Activated B cell treated with CpG ODN at 0.5 μM for 24 hours (primary cell): ENCODE measurements around the gene ORC5. TPM values are rescaled to one million over a fixed set of nuclear protein-coding genes. Genes with fewer than 3 reads are reported as not detected.

ENCODE experiments used
- ATAC-seq: fragments of 200-7000 bp; cut with Tn5 transposase; one replicate; pipeline ENCODE4 v1.10.0; 2021; ENCODE audit warnings: low read depth, mild to moderate bottlenecking, moderate library complexity
- CTCF ChIA-PET: fragments of 350-600 bp; sonication (Branson Sonifier 250); formaldehyde crosslinking; loops from one replicate; lab custom pipeline; 2021; ENCODE audit warnings: antibody characterized with exemption; lab: Charles Lee
- POLR2A ChIA-PET: fragments of 350-600 bp; sonication (Branson Sonifier 250); formaldehyde crosslinking; loops from one replicate; lab custom pipeline; 2021; ENCODE audit warnings: antibody characterized with exemption; lab: Charles Lee
- DNase-seq: peaks from one replicate; pipeline ENCODE4 v3.0.0; 2022
- H3K27ac Mint-ChIP-seq: one replicate; pipeline ENCODE4 v1.8.0; 2020; ENCODE audit warnings: mixed read lengths
- H3K27me3 Mint-ChIP-seq: one replicate; pipeline ENCODE4 v1.8.0; 2021; ENCODE audit warnings: mixed read lengths
- H3K36me3 Mint-ChIP-seq: one replicate; pipeline ENCODE4 v1.8.0; 2021; ENCODE audit warnings: low read depth, mixed read lengths
- H3K4me1 Mint-ChIP-seq: one replicate; pipeline ENCODE4 v1.8.0; 2021; ENCODE audit warnings: mixed read lengths
- H3K4me3 Mint-ChIP-seq: one replicate; pipeline ENCODE4 v1.8.0; 2020; ENCODE audit warnings: mild to moderate bottlenecking, mixed read lengths
- H3K9me3 Mint-ChIP-seq: one replicate; pipeline ENCODE4 v1.8.0; 2020; ENCODE audit warnings: mixed read lengths
- CTCF ChIP-seq: fragments of 200-600 bp; IDR thresholded peaks from one replicate; pipeline ENCODE4 v1.8.0; 2022; ENCODE audit warnings: antibody characterized with exemption, mild to moderate bottlenecking
- intact Hi-C: fragments of 100-400 bp; cut with micrococcal nuclease; formaldehyde crosslinking; loops from one replicate; pipeline ENCODE4 v1.15.1; 2024
- total RNA-seq: library from RNA; stranded (reverse); gene quantifications from 2 replicates; pipeline ENCODE4 v1.2.3, GENCODE V29; 2022

The ORC5 gene
- total RNA-seq, 1 donor from 2014 or later = 23.0 TPM

GRCh38 chr7:104209063-104209462 is 1.2 kb upstream of the ORC5 start:
- Mint-ChIP-seq H3K4me3 (no peak overlapping the region), H3K9me3 (peaks cover 3% of the 10 kb centered on the region), H3K27ac (no peak overlapping the region), H3K4me1 (peaks cover 25% of the 10 kb centered on the region), H3K36me3 (peaks cover 11% of the 10 kb centered on the region), H3K27me3 (peaks cover 14% of the 10 kb centered on the region)
- POLR2A ChIA-PET = no interaction called here
- ATAC-seq = no peak
- intact Hi-C loops = loop anchor here (5.0 kb wide), 3 partner anchors 862 to 1323 kb away; partner anchors contain the start of genes PMPCB, PSMC2 and RINT1
- no peak for TF ChIP-seq CTCF
- CTCF ChIA-PET = interaction anchor here (1.6 kb wide), 1 partner anchor 22 kb away, joined by 4 read pairs; no protein-coding TSS in a partner anchor
- no peak for DNase-seq

GRCh38 chr7:104208421-104208780 is 588 bp upstream of the ORC5 start:
- Mint-ChIP-seq H3K4me3 (peak overlapping the region; percentile 95), H3K9me3 (peaks cover 3% of the 10 kb centered on the region), H3K4me1 (peaks cover 29% of the 10 kb centered on the region), H3K27me3 (peaks cover 14% of the 10 kb centered on the region), H3K36me3 (peaks cover 16% of the 10 kb centered on the region), H3K27ac (peak overlapping the region; percentile 90)
- intact Hi-C loops = loop anchor here (5.0 kb wide), 3 partner anchors 861 to 1324 kb away; partner anchors contain the start of genes PMPCB, PSMC2 and RINT1
- no peak for ATAC-seq
- DNase-seq = no peak
- TF ChIP-seq CTCF = no peak
- POLR2A ChIA-PET = no interaction called here
- CTCF ChIA-PET = interaction anchor here (1.6 kb wide), 1 partner anchor 23 kb away, joined by 4 read pairs; no protein-coding TSS in a partner anchor

- DNase-seq = no peak
Observed at GRCh38 chr7:104207348-104207730, 474 bp downstream of the ORC5 start.

GRCh38 chr7:104206841-104207240 is 972 bp downstream of the ORC5 start:
- intact Hi-C loops = loop anchor here (5.0 kb wide), 3 partner anchors 860 to 1325 kb away; partner anchors contain the start of genes PMPCB, PSMC2 and RINT1
- H3K9me3 Mint-ChIP-seq = peaks cover 3% of the 10 kb centered on the region
- TF ChIP-seq CTCF = no peak
- ATAC-seq (no peak), DNase-seq (no peak)
- H3K36me3 Mint-ChIP-seq = peaks cover 31% of the 10 kb centered on the region
- H3K4me3 Mint-ChIP-seq = peak overlapping the region; percentile 95
- ChIA-PET POLR2A (no interaction called here), CTCF (no interaction called here)
- peaks cover 29% of the 10 kb centered on the region for H3K4me1 Mint-ChIP-seq
- H3K27ac Mint-ChIP-seq = no peak overlapping the region
- peaks cover 10% of the 10 kb centered on the region for H3K27me3 Mint-ChIP-seq

More at GRCh38 chr7:104207348-104207730, 474 bp downstream of the ORC5 start:
- Mint-ChIP-seq H3K36me3 (peaks cover 26% of the 10 kb centered on the region), H3K4me1 (peaks cover 29% of the 10 kb centered on the region), H3K4me3 (peak overlapping the region; percentile 95), H3K27me3 (peaks cover 11% of the 10 kb centered on the region), H3K9me3 (peaks cover 3% of the 10 kb centered on the region), H3K27ac (peak overlapping the region; percentile 90)
- ChIA-PET CTCF (no interaction called here), POLR2A (no interaction called here)
- no peak for TF ChIP-seq CTCF
- ATAC-seq = peak; percentile 41
- intact Hi-C loops = loop anchor here (5.0 kb wide), 3 partner anchors 860 to 1325 kb away; partner anchors contain the start of genes PMPCB, PSMC2 and RINT1

- no peak overlapping the region for H3K27ac Mint-ChIP-seq
- no peak overlapping the region for H3K4me3 Mint-ChIP-seq
- intact Hi-C loops = no loop called here
- no peaks in the 10 kb centered on the region for H3K27me3 Mint-ChIP-seq
- no peak for ATAC-seq
- H3K4me1 Mint-ChIP-seq = peaks cover 2% of the 10 kb centered on the region
- no peak for TF ChIP-seq CTCF
- H3K36me3 Mint-ChIP-seq = peaks cover 84% of the 10 kb centered on the region
- ChIA-PET POLR2A (no interaction called here), CTCF (no interaction called here)
- peaks cover 6% of the 10 kb centered on the region for H3K9me3 Mint-ChIP-seq
- DNase-seq = no peak
Observed at GRCh38 chr7:104198673-104199278, 9.0 kb downstream of the ORC5 start.
